NCI-H1417 treated with DMSO at 0.1 percent for 48 hours (cell line): Measurements from ENCODE around the gene ADGRD1.
"Not testable (repeated sequence)": the region's sequence is repeated elsewhere in the genome, so short reads cannot be mapped to it uniquely, and the experiment has no call there.

Experiments
- DNase-seq: peaks from one replicate; lab custom pipeline; 2025; lab: John Stamatoyannopoulos, UW

The ADGRD1 gene

GRCh38 chr12:131119345-131119744 lies 165.6 kb downstream of the ADGRD1 start:
- not testable (repeated sequence) for DNase-seq

GRCh38 chr12:131119936-131120335 lies 166.2 kb downstream of the ADGRD1 start:
- no peak for DNase-seq

GRCh38 chr12:131120831-131121271 lies 167.1 kb downstream of the ADGRD1 start:
- DNase-seq, result no peak

- DNase-seq, result no peak
Measured at GRCh38 chr12:131121705-131122405, 168.1 kb downstream of the ADGRD1 start.

GRCh38 chr12:131122631-131123030 lies 168.9 kb downstream of the ADGRD1 start:
- no peak for DNase-seq

- DNase-seq, result no peak
Measured at GRCh38 chr12:131123817-131124216, 170.1 kb downstream of the ADGRD1 start.

GRCh38 chr12:131124487-131125280 lies 171.0 kb downstream of the ADGRD1 start:
- no peak for DNase-seq

GRCh38 chr12:131126662-131127173 lies 173.0 kb downstream of the ADGRD1 start:
- DNase-seq, result no peak

GRCh38 chr12:131128556-131128955 lies 174.8 kb downstream of the ADGRD1 start:
- DNase-seq, result no peak

- not testable (repeated sequence) for DNase-seq
Measured at GRCh38 chr12:131128966-131129619, 175.4 kb downstream of the ADGRD1 start.

- DNase-seq, result no peak
Measured at GRCh38 chr12:131129839-131130238, 176.1 kb downstream of the ADGRD1 start.

- DNase-seq, result no peak
Measured at GRCh38 chr12:131130311-131130911, 176.7 kb downstream of the ADGRD1 start.

- DNase-seq, result no peak
Measured at GRCh38 chr12:131131077-131131807, 177.5 kb downstream of the ADGRD1 start.

GRCh38 chr12:131131808-131132117 lies 178.1 kb downstream of the ADGRD1 start:
- DNase-seq, result no peak

GRCh38 chr12:131132118-131132892 lies 178.6 kb downstream of the ADGRD1 start:
- no peak for DNase-seq

- DNase-seq, result no peak
Measured at GRCh38 chr12:131133015-131133905, 179.6 kb downstream of the ADGRD1 start.

GRCh38 chr12:131133994-131134393 lies 180.3 kb downstream of the ADGRD1 start:
- no peak for DNase-seq

GRCh38 chr12:131134523-131135310 lies 181.0 kb downstream of the ADGRD1 start:
- no peak for DNase-seq

- DNase-seq, result no peak
Measured at GRCh38 chr12:131135311-131135785, 181.6 kb downstream of the ADGRD1 start.
